Colon (tissue), 2 donors: ENCODE results near the gene KAZN.

Source experiments
- FAIRE-seq: peaks from 2 replicates; lab custom pipeline; 2012; peaks lifted over from hg19 to GRCh38; lab: Jason Lieb, UNC
- donor health status: control.
- donor health status: control.

Gene KAZN

DNA sequence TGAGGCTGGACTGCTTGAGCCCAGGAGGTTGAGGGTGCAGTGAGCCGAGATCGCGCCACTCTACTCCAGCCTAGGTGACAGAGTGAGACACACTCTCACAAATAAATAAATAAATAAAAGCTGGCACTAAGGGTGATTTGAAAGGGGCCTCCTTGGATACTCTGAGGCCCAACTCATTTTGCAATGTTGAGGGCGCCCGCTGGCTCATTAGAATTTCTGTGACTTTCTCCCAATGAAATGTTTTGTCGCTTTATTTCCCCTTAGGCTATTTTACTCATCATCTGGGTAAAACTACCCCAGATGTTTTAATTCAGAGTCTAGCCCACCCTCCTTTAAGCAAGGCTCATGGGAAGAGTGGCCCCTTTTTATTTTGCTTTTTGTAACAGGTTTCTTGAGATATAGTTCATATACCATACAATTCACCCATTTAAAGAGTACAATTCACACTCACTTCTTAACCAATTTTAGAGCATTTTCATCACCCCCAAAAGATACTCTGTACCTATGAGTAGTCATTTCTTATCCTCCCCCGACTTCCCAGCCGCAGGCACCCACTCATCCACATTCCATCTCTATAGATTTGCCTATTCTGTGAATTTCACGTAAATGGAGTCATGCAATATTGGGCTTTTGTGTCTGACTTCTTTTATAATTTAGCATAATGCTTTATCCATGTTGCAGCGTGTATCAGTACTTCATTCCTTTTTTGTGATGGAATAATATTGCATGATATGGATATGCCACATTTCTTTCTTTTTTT is 259.1 kb downstream of the KAZN start:
- no peak for FAIRE-seq

DNA sequence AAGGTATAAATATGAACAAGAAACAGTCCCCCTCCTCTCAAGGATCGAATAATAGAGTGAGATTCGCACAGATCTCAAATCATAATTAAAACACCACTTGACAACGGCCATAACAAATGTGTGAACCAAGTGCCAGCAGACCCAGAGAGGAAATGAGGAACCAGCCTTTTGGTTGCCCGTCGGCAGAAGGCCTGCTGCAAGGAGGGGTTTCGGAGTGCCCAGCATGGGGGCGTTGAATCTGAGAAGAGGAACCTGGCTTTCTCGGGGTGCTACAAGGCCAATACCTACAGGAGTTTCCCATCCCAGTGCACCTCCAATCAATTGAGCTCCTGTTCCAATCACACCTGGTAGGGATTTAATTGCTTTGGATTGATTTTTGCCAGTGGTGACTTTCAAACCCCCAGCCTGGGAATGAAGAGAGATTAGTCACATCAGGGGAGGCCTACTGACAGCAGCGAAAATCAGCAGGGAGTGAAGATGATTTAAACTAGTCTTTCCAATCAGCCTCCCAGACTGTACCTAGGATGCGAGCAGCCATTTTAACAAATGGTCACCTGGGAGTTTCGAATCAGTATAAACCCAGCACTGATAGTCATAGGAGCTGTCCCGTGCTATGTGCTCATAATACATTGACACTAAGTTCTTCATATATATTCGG is 263.8 kb downstream of the KAZN start:
- FAIRE-seq, result no peak

DNA sequence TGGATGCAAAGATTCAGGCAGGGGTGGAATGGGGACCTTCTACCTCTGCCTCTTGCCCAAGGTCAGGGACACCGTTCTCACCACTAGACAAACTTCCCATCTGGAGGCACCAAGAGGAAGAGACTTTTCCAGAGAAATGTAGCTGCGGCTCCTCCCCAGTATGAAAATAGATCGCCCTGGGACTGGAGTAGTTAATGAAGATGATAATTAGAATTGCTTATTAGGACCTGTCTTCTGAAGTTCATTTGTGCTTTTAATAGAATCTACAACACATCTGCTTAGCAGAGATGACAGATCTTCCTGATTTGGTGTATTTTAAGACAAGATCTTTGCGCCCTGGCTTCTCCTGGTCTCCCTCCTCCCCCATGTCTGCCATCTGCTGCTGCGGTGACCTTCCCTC is 266.6 kb downstream of the KAZN start:
- FAIRE-seq, result no peak

DNA sequence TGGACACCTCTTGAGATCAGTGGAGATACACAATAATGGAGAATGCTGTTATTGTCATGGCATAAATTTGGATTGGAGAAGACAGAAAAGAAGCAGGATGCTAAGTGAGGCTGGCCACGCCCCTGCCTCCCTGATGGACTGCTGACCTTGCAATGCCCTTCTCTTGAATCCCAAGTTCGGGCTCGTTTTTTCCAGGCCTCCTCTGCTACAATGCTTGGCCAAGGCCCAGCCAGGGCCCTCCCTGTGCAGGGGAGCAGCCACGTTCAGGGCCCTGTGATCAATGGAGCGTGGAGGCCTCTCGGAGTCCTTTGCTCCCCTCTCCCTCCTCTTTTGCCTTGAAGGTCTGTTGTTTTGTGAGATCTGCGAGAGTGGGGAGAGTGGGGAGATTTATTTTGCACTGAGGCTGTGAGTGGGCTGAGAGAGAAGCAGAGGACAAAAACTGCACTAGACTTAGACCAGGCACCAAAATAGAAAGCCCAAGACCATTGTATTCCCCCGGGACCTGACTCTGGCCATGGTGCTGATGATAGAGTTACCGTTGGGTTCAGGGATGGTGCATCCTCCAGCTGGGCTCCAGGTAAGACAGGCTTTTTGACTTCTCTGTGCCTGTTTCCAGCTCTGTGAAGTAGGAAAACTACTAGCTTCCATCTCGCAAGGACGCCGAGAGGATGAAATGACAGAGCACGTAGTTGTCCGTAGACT is 268.6 kb downstream of the KAZN start:
- no peak for FAIRE-seq

DNA sequence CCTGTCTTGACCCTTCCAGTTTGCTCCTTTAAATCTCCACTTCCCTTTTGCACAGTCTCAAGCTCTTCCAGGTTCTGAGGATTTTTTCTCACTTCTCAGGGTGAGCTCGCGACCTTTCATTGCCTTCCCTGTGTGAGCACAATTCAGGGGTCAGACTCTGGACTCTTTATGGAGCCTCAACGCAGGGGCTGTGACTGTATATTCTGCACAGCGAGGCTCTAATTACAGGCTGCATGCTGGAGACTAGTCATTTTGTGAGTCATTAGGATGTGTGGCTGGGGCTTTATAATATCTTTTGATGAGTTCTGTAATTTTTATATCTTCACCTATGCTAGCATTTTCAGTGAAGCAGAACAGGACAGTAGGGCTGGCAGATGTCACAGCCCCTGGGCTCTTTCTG is 270.7 kb downstream of the KAZN start:
- no peak for FAIRE-seq

DNA sequence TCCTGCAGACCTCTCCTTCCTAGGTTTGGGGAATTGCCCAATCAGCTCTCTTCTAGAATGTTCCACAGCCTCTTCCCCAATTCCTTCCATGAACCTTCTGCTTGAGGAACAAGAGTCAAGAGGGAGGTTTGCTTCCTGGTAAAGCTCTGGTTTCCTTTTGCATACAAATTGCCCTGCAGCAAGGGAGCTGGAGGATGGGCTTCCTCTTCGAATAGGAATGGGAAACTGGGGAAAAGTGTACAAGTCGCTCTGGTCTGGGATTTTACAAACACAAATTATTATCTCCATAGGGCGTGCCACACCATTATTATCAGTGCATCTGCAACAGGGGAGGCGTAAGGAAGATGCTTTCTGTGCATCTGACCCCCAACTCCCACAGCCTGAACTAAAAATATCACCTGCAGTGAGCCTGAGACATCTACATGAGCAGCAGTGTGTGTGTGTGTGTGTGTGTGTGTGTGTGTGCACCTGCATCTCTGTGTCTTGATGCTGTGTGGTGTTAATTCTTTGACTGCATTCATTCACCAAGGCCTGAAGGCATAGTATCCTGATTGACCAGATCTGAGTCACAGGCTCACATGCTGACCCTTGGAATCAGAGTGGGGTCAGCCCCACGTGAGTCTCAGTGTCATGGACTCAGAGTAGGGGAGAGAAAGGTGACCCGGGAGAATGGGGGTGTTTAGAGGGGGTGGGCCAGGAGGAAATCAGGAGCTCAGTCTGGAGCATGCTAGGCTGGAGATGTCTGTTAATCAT is 272.9 kb downstream of the KAZN start:
- FAIRE-seq, result no peak

DNA sequence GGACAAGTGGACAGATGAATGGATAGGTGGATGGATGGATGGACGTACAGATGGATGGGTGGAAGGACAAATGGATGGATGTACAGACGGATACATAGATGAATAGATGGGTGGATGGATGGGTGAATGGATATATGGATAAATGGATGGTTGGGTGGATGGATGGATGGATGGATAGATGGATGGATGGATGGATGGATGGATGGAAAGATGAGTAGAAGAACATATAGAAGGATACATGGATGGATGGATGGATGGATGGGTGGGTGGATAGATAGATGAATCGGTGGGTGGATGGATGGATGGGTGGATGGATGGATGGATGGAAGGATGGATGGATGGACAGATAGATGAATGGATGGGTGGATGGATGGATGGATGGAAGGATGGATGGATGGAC is 274.3 kb downstream of the KAZN start:
- FAIRE-seq, result no peak

DNA sequence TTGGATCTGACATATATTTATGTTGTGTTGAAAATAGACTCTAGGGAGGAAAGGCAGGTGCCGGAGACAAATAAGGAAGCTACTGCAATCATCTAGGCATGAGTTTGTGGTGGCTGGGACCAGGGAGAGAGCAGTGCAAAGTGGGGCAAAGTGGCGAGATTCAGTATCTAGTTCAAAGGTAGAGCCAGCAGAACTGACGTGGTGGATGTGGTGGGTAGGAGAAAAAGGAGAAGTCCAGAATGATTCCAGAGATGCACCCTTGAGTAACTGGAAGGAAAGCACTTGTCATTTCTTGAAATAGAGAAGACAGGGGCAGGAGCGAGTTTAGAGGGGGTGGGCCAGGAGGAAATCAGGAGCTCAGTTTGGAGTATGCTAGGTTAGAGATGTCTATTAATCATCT is 275.2 kb downstream of the KAZN start:
- no peak for FAIRE-seq

DNA sequence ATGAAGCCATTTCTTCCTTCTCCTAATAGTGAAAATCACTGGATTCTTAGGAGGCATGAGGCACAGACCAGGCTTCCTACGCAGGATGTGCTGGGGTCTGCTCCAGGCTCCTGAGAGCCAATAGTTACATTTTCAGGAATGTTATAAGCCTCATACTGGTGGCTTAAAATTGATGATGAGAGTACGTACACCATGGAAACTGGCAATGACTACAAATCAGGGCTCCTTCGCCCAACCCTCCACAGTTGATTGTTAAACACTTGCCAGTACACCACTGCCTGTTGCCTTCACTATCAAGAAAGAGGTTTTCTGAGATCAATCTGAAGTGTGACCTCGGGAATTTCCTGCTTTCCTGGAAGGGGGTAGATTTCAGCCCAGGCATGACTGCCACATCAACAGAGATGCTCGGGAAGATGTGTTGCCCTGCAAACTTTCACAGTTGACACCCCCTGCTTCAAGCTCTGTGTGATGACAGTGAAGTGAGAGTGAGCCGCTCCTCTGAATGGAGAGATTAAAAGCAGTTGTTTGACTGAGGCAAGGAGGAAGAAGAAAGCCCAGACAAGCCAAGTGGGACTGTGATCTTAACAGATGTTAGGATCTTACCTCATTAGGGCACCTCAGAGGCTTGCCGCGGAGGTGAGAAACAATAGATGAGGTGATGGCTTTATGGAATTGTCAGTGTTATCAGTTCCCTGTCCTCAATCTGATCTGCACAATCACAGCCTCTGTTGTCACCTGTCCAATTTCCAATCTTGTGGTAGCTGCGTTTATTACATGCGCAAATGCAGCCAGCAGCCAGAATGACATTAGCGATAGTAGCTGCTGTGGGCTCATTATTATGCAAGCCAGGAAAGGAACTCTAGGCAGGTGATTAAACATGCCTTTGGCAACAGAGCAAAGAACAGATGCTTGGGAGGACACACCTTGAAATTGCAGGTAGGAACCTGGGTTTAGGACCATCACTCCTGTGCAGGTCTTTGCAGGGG is 277.3 kb downstream of the KAZN start:
- no peak for FAIRE-seq

DNA sequence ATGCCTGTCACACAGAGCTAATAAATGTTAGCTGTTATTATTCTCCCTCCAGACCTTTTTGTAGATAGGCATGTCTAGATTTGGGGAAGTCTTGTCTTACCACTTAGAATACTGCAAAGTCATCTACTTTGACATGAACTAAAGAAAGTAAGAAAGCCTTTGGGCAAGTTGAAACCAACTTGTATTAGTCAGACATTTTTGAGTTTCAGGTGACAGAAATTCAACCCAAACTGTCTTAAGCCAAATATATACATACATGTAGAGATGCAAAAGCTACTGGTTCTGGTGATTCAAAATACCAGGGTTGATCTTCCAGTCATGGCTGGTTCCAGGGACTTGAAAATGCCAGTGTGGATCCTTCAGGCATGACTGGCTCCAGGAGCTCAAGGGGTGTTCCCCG is 278.3 kb downstream of the KAZN start:
- FAIRE-seq, result no peak

DNA sequence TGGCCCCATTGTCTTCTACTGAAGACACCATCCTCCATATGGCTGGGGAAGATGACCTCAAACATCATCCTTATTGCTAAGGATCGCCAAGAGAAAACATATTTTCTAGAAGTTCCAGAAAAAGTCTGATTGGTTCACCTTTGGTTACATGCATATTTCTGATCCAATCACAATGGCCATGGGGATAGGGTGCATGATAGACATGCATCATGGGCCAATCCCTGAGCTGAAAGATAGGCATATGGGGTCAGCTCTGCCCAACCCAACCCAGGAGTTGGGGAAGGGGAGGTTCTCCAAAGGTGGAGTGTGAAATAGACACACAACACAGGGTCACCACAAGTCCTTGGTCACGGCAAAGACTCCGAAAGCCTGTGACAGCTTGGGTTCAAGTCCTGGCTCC is 278.7 kb downstream of the KAZN start:
- FAIRE-seq, result no peak

DNA sequence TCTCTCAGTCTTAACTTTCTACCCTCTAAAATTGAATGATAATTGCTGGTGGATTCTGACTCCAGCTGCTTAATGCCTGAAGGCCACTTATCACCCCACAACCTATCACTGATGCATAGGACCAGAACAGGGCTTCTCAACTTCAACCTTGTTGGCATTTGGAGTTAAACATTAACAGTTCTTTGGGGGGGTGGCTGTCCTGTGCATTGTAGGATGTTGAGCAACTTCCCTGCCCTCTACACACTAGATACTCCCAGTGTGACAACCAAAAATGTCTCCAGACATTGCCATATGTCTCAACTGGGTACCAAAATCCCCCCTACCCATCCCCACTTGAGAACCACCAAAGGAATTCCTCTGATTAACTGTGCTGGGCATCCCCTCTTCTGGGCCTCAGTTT is 279.6 kb downstream of the KAZN start:
- no peak for FAIRE-seq

DNA sequence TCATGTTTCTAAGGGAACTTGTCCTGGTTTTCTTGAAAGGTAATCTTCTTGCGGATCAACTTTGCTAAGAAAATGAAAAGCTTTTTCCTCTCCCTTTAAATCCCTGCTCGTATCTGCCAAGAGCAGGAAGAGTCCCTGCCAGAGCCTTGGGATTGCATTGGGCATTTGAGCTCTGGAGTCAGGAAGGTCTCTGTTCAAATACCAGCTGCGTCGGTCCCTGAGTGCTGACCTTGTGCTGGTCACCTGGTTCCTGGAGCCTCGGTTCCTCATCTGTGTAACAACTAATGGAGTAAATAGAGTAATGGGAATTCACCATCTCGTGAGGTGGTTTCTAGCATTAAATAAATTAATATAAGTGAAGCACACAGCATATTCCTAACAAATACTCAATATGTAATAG is 280.5 kb downstream of the KAZN start:
- no peak for FAIRE-seq

DNA sequence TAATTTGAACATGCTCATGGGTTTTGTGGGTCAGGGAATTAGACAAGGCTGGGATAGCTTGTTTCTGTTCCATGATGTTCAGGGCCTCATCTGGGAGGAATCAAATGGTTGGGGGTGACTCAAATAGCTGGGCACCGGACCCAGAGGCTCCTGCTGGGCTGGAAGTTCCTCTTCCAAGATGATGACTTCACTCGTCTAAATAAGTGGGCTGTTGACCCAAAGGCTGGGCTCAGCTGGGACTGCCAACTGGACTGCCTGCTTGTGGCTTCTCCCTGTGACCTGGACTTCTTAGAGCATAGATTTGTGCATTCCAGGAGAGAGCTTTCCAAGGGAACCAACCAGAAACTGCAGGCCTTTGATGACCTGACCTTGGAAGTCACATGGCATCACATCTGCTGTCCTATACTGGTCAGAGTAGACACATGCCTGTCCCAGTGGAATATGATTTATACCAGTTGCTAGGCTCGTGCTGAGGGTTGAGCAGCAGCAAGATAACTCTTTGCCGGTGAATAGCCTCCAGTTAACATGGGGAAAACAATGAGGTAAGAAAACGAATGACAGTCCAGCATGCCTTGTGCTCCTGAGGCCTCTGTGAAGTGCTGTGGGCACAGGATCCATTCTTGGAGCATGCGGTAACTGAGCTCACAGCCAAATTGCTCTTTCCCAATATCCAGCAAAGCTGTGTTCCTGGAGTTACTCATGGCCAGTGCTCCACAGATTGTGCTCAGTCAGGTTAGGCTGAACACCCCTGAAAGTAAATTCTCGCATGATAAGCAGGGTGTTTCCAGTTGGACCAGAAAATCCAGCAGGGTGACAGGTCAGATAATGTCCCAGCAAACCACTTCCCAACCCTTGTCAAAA is 282.2 kb downstream of the KAZN start:
- no peak for FAIRE-seq

DNA sequence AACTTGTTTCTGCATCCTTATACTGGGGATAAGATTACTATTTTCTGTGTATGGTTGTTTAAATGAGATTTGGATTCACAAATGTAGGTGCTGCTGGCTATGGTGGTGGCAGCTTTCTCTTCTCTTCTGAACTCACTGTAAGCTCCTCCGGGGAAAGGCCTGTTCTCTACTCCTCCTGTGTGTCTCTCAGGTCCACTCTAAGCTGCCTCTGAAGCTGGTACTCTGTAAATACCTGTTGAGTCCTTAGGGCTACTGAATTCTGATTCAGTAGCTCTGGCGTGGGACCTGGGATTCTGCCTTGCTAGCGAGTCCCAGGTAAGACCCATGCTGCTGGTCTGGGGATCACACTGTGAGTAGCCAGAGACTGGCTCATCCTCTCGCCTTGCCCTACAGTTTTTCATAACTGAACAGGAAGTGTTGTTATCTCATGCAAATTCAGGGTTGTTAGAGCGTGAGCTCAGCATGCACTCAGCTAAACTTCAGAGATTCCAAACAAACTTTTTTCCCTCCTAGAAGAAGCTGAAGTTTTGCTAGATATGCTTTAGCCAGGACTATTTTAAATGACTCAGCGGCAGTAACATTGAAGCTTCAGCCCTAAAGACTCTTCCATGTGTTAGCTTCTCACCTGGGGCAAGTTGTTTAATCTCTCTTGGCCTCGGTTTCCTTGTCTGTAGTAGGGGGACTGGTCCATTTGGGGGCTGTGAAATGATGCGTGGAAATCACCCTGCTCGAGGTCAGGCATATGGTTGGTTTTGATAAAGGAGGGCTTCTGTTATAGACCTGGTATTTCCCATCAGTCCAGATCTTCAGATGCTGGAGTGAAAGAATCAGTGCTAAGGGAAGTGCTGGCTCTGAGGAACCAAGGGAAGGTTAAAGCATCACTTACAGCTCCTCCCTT is 283.5 kb downstream of the KAZN start:
- no peak for FAIRE-seq

DNA sequence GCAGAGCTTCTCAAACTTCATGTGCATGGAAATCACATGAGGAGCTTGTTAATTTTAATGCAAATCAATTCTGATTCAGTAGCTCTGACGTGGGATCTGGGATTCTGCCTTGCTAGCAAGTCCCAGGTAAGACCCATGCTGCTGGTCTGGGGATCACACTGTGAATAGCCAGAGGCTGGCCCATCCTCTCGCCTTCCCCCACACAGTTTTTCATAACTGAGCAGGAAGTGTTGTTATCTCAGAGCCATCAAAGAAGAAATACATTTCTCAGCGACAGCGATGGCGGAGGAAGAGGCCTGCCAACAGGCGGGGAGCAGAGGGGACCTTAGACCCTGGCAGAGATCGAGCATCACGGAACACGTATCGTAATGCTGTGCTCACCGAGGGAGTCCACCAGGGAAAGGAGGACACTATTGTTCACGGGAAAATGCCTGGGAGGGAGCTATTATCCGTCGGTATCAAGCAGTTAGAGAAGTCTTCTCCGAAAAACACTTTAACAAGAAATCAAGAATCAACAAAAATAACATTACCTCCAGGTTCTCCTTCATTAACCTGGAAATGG is 286.2 kb downstream of the KAZN start:
- FAIRE-seq, result no peak

DNA sequence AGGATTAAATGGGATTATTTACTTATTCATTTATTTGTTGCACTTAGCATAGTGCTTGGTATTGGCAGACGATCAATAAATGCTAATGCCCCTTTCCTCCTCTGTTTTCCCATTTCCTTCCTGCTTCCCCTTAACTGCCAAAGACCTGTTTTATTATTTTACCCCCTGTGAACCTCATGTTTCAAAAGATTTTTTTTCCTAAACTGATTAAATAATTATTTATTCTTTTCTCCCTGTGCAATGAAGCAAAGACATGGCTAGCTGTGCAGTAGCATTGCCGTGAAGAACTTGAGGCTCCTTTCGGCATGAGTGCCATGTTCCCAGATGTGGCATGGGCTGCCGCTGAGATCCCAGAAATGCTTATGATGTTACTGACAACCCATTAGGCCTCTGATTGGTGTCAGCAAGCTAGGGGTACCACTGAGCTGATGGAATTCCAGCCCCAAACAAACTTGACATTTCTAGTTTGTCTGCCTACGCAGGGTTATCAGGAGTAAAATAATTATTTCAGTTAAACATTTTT is 288.6 kb downstream of the KAZN start:
- FAIRE-seq, result no peak

DNA sequence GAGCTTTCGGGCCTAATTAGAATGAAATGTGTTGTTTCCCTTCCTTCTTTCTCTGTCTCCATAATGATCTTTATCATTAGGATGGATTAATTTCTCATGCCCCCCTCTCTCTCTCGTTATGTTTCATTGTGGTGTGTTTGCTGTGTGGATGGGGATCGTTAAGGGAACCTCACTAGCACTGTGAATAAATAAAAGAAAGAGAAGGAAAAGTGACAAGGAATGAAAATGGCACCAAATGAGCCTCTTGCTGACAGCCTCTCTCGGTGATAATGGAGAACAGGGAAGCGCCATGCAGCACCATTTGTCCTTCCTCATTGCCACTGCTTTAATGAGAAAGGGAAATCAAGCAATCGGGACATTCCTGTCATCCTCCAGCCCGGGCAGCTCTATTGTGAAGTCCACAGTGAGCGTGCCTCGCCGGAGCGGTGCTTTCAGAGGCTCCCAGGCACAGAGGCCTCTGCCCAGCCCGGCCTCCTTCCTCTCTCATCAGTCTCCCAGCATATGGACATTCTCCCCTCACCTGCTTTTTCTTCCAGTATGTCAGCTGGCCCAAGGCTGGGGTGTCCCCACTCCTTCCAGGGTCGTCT is 289.4 kb downstream of the KAZN start:
- FAIRE-seq, result no peak
